ENCODE measurements around the gene BCAS4.

Gene BCAS4

GRCh38 chr20:50854506-50855249, 59.8 kb downstream of the BCAS4 start:
- no peak for DNase-seq (ENCODE audit: low read depth in 1 of 2, low spot score in 1 of 2)

DNA sequence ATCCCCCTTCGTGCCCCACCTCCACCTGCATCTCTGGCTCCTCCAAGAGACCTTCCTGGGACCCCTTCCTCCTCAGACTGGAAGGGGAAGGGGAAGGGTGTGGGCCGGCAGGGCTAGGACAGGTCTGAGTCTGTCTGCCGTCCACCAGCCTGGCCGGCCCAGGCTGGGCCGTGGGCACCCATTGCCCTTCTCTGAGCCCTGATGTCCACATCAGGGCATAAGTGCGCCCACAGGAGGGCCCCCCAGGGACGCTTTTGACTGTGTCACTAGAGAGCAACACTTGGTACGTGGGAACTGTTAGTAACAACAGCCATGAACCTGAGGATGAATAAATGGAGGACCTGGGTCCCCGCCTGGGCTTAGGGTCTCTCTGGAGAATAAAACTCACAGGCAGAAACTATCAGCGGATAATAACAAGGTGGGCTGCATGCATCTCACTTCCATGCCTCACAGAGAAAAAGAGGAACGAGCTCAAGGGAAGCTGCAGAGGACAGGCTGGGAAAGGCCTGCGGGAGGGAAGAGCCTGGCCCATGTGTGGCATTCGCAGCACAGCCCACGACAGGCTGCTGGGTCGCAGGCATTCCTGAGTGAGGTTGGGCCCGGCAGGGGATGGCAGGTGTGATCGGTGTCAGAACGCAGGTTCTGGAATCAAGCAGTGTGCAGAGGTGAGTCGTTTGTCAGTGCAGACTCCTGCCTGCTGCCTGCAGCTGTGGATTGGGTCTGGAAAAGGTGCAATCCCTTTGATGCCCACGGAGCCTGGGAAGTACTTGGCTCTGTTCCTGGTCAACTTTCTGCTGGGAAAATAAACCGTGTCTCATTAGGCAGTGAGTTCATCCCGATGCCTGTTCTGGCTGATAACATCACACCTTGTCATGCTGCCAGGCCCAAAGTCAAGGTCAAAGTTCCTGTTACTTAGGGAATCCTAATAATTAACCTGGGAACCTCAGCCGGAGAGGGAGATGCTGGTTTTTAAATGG, 60.9 kb downstream of the BCAS4 start:
- no peak for DNase-seq (ENCODE audit: low read depth in 1 of 2, low spot score in 1 of 2)

DNA sequence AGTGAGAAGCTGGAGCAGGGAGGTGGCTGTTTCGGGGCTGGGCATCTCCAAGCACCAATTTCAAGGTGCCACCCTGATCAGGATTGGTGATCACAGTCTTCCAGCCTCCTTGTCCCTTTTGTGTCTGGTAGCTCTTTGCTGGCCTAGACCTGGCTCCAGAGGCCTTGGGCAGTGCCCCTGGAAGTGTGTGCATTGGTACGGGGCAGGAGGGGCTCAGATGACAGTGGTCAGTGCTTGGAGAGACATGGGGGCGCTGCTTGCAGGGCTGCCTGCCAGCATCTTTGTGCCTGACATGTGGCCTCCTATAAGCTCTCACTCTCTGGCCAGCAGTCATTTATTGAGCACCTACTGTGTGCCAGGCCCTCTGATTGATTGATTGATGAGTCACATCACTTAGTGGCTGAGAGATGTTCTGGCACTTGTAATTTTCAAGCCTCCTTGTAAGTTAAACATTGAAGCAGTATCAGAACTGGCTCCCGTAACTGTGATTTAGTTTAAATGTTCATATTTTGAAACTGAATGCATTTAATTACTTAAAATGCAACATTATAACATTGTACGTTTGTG, 61.7 kb downstream of the BCAS4 start:
- DNase-seq (ENCODE audit: low read depth in 1 of 2, low spot score in 1 of 2) = no peak

GRCh38 chr20:50857348-50857747, 62.5 kb downstream of the BCAS4 start:
- DNase-seq (ENCODE audit: low read depth in 1 of 2, low spot score in 1 of 2) = no peak

GRCh38 chr20:50858525-50858924, 63.7 kb downstream of the BCAS4 start:
- no peak for DNase-seq (ENCODE audit: low read depth in 1 of 2, low spot score in 1 of 2)

DNA sequence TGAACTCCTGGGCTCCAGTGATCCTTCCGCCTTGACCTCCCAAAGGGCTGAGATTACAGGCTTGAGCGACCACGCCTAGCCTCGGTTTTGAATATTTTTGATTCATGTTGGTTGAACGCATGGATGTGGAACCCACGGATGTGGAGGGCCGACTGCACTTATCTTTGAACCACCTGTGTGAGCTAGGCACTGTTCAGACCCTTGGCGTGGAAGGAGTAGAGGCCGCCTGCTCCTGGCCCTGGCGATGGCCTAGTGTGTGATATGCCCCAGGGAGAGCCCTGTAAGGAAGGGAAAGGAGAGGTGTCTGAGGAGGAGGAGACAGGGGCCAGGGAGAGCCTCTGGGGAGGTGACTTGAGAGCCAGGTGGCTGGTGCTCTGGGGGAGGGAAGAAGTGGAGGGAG, 64.3 kb downstream of the BCAS4 start:
- no peak for DNase-seq (ENCODE audit: low read depth in 1 of 2, low spot score in 1 of 2)

DNA sequence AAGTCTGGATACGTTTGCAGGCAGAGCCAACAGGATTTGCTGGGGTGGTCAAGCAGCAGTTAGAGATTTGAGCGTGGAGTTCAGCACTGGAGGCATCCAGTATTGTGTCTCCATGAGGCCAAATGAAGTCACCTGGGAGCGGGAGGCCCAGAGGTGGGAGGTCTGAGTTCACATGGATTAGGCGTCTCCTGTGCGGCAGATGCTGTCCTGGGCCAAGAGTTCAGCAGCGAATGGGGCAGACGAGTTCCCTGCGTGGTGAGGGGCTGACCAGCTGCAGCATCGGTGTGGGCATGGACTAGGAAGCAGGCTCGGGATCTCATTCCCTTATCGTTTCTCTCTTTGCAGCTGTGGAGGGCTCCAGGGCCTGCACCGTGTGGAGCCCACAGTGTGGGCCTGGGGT, 66.2 kb downstream of the BCAS4 start:
- no peak for DNase-seq (ENCODE audit: low read depth in 1 of 2, low spot score in 1 of 2)

GRCh38 chr20:50862546-50862945, 67.7 kb downstream of the BCAS4 start:
- no peak for DNase-seq (ENCODE audit: low read depth in 1 of 2, low spot score in 1 of 2)

DNA sequence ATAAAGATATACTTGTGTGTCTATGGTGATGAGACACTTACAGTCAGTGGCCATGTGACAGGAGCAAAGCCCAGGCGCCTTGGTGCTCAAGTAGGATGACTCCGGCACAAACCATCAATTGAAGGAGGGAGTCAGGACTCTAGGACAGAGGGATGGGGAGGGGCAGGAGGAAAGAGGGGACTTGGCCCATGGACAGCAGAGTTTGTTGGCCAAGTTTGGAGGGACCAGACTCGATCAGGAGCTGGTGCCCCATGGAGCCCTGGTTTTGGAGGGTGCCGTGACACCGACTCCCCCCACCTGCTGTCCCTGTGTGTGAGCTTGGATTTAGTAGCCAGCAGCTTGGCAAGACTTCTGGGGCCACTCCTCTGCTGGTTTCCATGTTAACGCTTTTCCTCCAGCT, 70.3 kb downstream of the BCAS4 start:
- no peak for DNase-seq (ENCODE audit: low read depth in 1 of 2, low spot score in 1 of 2)

DNA sequence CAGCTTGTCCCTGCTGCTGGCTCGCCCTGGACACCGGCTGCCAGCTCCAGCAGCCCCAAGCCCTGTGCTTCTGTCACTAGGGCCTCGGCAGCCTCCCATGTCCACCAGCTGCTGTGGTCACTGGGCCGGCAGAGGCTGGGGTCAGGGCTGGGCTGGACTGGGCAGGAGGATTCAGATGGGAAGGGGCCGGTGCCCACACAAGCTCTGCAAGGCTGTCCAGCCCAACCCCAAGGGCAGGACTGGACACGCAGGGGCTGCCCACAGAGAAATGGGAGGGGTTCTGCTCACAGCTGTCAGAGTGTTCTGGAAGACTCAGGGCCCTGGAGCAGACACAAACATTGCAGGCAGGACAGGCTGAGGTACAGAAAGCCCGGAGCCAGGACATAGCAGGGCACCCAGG, 70.7 kb downstream of the BCAS4 start:
- no peak for DNase-seq (ENCODE audit: low read depth in 1 of 2, low spot score in 1 of 2)

- no peak for DNase-seq (ENCODE audit: low read depth in 1 of 2, low spot score in 1 of 2)
These were observed 71.3 kb downstream of the BCAS4 start for GRCh38 chr20:50866036-50866685.

DNA sequence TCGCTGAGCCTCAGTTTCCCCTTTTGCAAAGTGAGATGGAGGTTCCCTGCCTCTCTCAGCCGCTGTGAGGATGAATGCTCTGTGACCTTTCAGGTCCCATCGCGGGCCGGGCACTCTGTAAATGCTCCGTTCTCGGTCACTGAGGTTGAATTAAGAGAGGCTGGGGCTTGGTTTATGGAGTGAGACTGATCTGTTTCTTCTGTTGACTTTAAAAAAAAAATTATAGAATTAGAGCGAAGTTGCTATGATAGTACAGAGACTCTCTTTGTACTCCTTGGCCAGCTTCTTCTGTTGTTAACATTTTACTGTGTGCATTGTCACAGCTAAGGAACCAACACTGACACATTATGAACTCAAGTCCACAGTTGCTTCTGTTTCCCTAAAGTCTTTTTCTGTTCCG, 72.0 kb downstream of the BCAS4 start:
- DNase-seq (ENCODE audit: low read depth in 1 of 2, low spot score in 1 of 2) = no peak

DNA sequence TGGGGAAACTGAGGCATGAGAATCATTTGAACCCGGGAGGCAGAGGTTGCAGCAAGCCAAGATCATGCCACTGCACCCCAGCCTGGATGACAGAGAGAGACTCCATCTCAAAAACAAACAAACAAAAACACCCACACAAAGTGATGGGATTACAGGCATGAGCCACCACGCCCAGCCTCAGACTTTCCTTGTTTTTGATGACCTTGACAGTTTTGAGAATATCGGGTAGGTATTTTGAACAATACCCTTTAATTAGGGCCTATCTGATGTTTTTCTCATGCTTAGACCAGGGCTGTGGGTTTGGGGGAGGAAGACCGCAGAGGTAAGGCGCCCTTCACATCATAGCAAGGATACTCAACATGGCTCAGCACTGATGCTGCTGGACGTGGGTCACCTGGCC, 72.9 kb downstream of the BCAS4 start:
- no peak for DNase-seq (ENCODE audit: low read depth in 1 of 2, low spot score in 1 of 2)

- no peak for DNase-seq (ENCODE audit: low read depth in 1 of 2, low spot score in 1 of 2)
These were observed 73.9 kb downstream of the BCAS4 start for GRCh38 chr20:50868509-50869495.

- DNase-seq (ENCODE audit: low read depth in 1 of 2, low spot score in 1 of 2) = no peak
These were observed 75.8 kb downstream of the BCAS4 start for GRCh38 chr20:50870561-50871161.

DNA sequence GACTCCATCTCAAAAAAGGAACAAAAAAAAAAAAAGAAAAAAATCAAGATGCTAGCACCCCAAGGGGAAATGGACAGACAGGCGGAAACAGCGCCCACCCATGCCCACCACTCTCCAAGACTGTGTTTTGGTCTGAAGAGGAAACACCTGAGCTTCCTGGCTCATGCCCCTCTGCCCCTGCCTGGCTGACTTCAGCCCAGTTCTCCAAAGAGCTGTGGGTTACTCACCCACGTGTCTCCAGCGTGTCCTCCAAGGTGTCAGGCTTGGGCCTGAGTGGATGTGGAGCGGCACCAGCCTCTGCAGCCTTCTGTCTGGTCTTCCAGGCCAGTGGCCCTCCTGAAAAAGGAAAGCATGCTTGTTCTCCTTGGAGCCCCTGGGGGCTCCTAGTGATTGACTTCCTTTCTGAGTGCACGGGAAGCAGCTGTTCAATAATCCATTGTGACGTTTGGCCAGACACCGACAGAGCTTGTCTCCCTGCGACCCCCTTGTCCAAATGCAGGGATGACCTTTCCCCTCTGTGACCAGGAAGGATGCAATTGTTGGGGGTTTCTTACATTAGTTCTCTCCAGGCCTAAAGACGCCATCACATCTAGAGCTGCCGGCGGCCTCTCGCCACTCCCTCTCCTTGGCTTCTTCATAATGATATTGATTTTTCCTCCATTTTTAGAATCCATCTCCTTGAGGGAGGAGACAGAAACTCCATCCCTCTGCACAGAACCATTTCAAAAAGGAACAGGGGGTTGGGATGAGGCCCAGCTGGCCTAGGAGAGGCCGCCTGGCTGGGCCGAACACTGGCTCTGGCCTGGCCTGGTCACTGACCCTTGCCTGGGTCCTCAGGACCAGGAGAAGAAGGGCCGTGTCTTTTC, 77.9 kb downstream of the BCAS4 start:
- no peak for DNase-seq (ENCODE audit: low read depth in 1 of 2, low spot score in 1 of 2)

- no peak for DNase-seq (ENCODE audit: low read depth in 1 of 2, low spot score in 1 of 2)
These were observed 78.7 kb downstream of the BCAS4 start for GRCh38 chr20:50873585-50873984.

DNA sequence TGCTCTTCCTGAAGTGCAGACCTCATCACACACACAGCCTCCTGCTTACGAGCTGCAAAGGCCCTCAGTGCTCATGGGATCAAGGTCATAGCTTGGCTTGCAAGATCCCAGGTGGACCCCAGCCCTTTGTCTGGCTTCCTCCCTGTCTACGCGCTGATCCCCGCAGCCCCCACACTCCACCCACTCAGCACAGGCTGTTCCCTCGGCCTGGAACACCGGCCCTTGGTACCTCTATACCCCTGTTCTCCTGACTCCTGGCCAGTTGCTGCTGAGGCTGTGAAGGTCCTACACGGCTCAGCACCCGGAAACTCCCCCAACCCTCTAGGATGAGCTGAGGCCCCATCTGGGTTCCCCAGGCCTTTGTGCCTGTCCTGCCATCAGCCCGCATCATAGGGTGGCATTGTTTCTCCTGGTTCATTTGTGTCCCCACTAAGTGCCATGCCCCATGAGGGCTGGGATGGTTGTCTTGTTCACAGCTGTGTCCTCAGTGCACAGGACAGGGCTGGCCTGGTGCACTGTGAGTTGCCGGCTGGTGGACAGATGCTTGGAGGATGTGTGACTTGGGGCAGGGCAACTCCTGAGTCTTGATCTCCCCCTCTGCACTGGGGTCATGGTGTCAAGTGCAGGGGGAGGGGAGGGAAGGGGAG, 79.4 kb downstream of the BCAS4 start:
- DNase-seq (ENCODE audit: low read depth in 1 of 2, low spot score in 1 of 2) = no peak
